BLaER1 (cell line): Measurements from ENCODE around the gene SGCA.

Source experiments
- H3K27ac ChIP-seq: shearing (Covaris generic); formaldehyde crosslinking; 2 replicates; pipeline ENCODE4 v1.8.1; 2022
- H3K27me3 ChIP-seq: shearing (Covaris generic); formaldehyde crosslinking; 2 replicates; pipeline ENCODE4 v1.8.1; 2022
- H3K36me3 ChIP-seq: shearing (Covaris generic); formaldehyde crosslinking; 2 replicates; pipeline ENCODE4 v1.8.1; 2022
- H3K4me1 ChIP-seq: shearing (Covaris generic); formaldehyde crosslinking; 2 replicates; pipeline ENCODE4 v1.8.1; 2022
- H3K4me2 ChIP-seq: shearing (Covaris generic); formaldehyde crosslinking; 2 replicates; pipeline ENCODE4 v1.8.1; 2022
- H3K4me3 ChIP-seq: shearing (Covaris generic); formaldehyde crosslinking; 2 replicates; pipeline ENCODE4 v1.8.1; 2022
- H3K9ac ChIP-seq: shearing (Covaris generic); formaldehyde crosslinking; 2 replicates; pipeline ENCODE4 v1.8.1; 2022
- H3K9me3 ChIP-seq: shearing (Covaris generic); formaldehyde crosslinking; 2 replicates; pipeline ENCODE4 v1.8.1; 2022
- H4K20me1 ChIP-seq: shearing (Covaris generic); formaldehyde crosslinking; 2 replicates; pipeline ENCODE4 v1.8.1; 2022
- Cebpa-rat ChIP-seq: shearing (Covaris generic); IDR thresholded peaks from 2 replicates; pipeline ENCODE4 v1.8.1; 2022

The SGCA gene

GRCh38 chr17:50207315-50207714, 41.5 kb downstream of the SGCA start:
- no peaks in the 10 kb centered on the region for H3K36me3 ChIP-seq
- H3K27ac ChIP-seq: no peak overlapping the region
- H3K9ac ChIP-seq: no peak overlapping the region
- TF ChIP-seq Cebpa-rat: no peak
- peak overlapping the region; percentile 53; the same call in 1 of the 2 replicates for H3K4me2 ChIP-seq
- H3K4me1 ChIP-seq: peaks cover 25% of the 10 kb centered on the region
- H3K9me3 ChIP-seq: no peaks in the 10 kb centered on the region
- H3K4me3 ChIP-seq: no peak overlapping the region
- peaks cover 58% of the 10 kb centered on the region for H3K27me3 ChIP-seq
- H4K20me1 ChIP-seq: no peaks in the 10 kb centered on the region

DNA sequence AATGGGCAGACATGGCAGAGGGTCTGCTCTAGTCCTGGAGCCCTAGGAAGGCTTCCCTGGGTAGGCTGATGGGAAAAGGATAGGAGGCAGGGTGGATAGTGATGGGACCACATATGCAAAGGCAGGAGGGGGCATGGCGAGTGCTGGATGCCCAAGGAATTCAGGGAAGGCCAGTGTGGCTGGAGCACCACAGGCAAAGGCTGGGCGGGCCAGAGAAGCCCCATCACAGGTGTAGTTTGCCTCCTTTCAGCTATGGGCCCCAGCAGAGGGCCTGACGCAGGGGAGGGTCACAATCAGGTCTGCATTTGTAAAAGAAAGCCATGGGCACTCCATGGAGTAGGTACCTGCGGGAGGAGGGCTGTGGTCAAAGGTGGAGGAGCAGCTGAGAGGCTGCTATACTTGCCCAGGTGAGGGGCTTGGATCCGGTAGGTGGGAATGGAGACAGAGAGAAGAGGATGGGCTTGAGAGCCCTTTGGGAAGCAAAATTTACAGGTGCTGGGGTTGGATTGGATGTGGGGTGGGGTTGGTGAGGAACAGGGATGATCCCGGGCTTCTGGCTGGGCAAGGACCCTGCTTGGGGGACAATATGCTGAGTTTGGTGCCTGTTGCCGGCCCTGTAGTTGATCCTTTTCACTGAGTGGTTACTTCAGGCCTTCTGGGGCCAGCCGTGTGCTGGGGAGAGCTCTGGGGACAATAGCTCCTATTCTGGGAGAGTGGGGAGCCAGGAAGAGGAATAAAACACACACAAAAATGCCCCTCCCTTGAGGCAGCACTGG, 42.2 kb downstream of the SGCA start:
- peaks cover 32% of the 10 kb centered on the region for H3K4me1 ChIP-seq
- no peak overlapping the region for H3K9ac ChIP-seq
- H4K20me1 ChIP-seq: no peaks in the 10 kb centered on the region
- H3K27me3 ChIP-seq: peaks cover 51% of the 10 kb centered on the region
- no peak overlapping the region for H3K4me3 ChIP-seq
- no peaks in the 10 kb centered on the region for H3K9me3 ChIP-seq
- no peak for TF ChIP-seq Cebpa-rat
- no peaks in the 10 kb centered on the region for H3K36me3 ChIP-seq
- no peak overlapping the region for H3K4me2 ChIP-seq
- no peak overlapping the region for H3K27ac ChIP-seq

- no peaks in the 10 kb centered on the region for H4K20me1 ChIP-seq
- no peak overlapping the region for H3K4me2 ChIP-seq
- H3K27me3 ChIP-seq: peaks cover 45% of the 10 kb centered on the region
- H3K27ac ChIP-seq: no peak overlapping the region
- no peaks in the 10 kb centered on the region for H3K9me3 ChIP-seq
- no peak overlapping the region for H3K9ac ChIP-seq
- no peaks in the 10 kb centered on the region for H3K36me3 ChIP-seq
- H3K4me1 ChIP-seq: peaks cover 38% of the 10 kb centered on the region
- TF ChIP-seq Cebpa-rat: no peak
- H3K4me3 ChIP-seq: no peak overlapping the region
These were observed 42.8 kb downstream of the SGCA start for GRCh38 chr17:50208611-50209061.

DNA sequence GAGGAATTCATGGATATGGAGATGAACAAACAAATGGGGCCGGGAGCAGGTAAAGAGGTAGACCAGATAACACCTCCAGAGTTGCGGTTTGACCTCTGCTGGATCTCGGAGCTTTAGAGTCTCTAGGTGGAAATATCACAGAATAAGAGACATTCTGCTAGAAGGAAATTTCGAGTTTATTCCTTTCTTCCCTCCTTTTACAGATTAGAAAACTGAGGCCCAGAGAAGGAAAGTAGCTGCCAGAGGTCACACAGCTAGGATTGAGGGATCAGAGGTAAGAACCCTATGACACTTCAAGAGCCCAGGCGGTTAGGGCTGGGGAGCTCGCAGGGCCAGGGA, 43.3 kb downstream of the SGCA start:
- Histone ChIP-seq H3K27me3 (peaks cover 40% of the 10 kb centered on the region), H4K20me1 (no peaks in the 10 kb centered on the region), H3K27ac (no peak overlapping the region), H3K36me3 (no peaks in the 10 kb centered on the region), H3K4me2 (no peak overlapping the region), H3K4me1 (peaks cover 40% of the 10 kb centered on the region), H3K9ac (no peak overlapping the region), H3K4me3 (no peak overlapping the region), H3K9me3 (no peaks in the 10 kb centered on the region)
- TF ChIP-seq Cebpa-rat: no peak

GRCh38 chr17:50209472-50210239, 43.9 kb downstream of the SGCA start:
- no peak for TF ChIP-seq Cebpa-rat
- Histone ChIP-seq H3K4me2 (peak overlapping the region; percentile 56), H3K4me1 (peaks cover 40% of the 10 kb centered on the region), H3K9ac (no peak overlapping the region), H3K27ac (no peak overlapping the region), H4K20me1 (no peaks in the 10 kb centered on the region), H3K4me3 (no peak overlapping the region), H3K36me3 (no peaks in the 10 kb centered on the region), H3K9me3 (no peaks in the 10 kb centered on the region), H3K27me3 (peaks cover 35% of the 10 kb centered on the region)

DNA sequence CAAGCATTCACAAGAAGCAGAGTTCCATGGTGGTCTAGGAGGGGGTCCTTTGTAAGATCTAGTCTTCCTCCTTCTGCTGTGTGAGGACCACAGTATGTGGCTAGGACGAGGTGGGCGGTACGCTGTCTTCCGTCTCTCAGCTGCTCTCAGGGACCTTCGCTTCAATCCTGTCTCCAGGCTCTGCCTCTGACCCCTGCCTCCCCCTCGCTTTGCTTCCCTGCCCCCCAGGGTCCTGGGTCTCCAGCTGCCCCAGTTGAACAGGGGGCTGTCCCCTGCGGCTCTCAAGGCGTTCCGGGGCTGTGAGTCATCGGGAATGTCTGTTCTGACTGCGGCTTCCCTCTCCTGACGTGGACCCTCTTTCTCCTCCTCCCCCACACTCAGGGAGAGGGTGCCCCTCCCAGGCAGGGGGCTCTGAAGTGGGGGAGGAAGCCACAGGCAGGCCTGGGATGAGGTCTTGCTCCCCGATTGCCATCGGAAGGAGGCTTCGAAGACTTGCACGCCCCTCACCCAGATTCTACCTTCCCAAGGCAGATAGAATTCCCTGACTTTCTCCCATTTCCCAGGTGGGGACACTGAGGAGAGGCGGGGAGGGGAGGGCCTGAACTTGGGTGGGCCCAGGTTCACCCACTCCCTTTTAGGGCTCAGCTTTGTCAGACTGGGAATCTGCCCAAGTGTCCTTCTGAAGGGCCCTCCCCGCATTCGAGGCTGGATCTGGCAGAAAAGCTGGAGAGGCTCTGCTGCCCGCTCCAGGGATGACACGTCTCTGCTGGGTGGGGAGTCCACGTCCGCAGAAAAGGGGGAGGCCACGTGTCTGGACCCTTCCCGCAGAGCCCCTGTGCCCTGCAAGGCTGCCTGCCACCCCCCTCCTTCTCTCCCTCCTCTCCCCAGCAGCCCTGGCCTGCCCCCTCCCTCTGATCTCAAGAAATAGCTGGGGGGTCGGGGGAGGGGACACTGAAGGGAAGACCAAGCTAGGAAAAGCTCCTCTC, 44.7 kb downstream of the SGCA start:
- Histone ChIP-seq H3K9me3 (no peaks in the 10 kb centered on the region), H3K4me2 (peak overlapping the region; percentile 56), H3K4me1 (peaks cover 40% of the 10 kb centered on the region), H3K27me3 (peaks cover 26% of the 10 kb centered on the region), H3K9ac (no peak overlapping the region), H3K27ac (no peak overlapping the region), H4K20me1 (no peaks in the 10 kb centered on the region), H3K36me3 (no peaks in the 10 kb centered on the region), H3K4me3 (no peak overlapping the region)
- no peak for TF ChIP-seq Cebpa-rat

DNA sequence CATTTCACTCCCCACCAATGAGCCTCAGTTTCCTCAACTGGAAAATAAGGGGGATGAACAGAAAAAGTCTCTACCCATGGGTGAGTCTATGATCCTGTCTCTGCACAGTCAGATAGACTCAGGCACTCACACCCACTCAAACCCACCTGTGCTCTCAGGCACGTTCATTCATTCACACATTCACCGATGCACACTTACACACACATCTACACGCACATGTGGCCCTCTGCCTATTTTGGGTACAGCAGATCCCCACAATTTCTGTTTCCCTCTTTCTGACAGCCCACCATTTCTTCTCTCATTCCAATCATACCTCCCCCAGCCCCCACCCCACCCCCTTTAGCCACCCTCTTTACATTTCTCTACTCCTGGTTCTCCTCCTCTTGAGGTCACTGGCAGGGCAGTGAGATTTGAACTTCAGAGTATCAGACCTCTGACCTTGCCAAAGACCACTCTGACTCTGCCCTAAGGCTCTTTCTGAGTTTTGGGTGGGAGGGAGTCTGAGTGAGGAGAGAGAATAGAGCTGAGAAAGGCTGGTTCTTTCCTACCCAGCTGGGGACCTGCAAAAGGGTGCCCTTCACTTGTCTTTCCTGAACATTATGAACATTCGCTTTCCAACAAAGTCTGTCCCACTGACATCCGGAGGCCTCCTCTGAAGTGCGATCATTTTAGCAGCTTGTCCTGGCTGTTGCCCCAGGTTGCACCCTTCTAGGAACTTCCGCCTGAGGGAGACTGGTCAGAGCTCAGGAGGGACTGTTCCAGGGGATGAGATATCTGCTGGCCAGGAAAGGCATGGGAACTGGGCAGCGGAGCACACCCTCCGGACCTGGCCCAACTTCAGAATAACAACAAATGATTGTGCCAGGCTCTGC, 45.7 kb downstream of the SGCA start:
- H3K27me3 ChIP-seq: peaks cover 16% of the 10 kb centered on the region
- no peak overlapping the region for H3K27ac ChIP-seq
- TF ChIP-seq Cebpa-rat: no peak
- H4K20me1 ChIP-seq: no peaks in the 10 kb centered on the region
- peak overlapping the region; percentile 65 for H3K4me2 ChIP-seq
- H3K4me1 ChIP-seq: peaks cover 40% of the 10 kb centered on the region
- H3K9ac ChIP-seq: no peak overlapping the region
- H3K36me3 ChIP-seq: no peaks in the 10 kb centered on the region
- no peak overlapping the region for H3K4me3 ChIP-seq
- H3K9me3 ChIP-seq: no peaks in the 10 kb centered on the region

DNA sequence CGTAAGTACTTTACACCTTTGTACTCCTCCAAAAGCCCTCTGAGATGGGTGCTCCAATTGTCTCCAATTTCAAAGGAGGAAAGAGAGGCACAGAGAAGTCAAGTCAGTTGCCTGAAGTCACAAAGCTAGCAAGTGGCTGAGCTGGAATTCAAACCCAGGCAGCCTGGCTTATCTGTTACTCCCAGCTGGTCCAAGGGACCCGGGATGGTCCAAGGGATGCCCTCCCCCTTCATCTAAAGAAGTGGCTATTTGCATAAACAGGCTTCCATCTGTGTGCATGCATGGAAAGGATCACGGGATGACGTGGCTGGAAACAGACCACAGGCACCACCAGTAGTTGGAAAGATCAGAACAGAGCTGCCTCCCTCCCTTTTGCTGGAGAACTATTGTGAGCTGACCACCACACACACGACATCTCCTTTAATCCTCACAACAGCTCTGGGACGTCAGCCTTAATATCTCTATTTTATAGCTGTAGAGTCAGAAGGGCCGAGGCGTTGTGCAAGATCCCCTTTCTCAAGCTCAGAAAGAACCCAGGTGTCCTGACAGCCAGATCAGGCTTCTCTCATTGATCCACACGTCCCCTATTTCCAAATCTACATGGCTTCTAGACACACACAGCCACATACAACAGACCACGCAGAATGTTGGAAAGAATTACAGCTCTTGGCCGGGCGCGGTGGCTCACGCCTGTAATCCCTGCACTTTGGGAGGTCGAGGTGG, 46.5 kb downstream of the SGCA start:
- H3K4me3 ChIP-seq: no peak overlapping the region
- H3K27ac ChIP-seq: no peak overlapping the region
- H3K36me3 ChIP-seq: no peaks in the 10 kb centered on the region
- H3K4me2 ChIP-seq: peak overlapping the region; percentile 65
- H4K20me1 ChIP-seq: no peaks in the 10 kb centered on the region
- no peak for TF ChIP-seq Cebpa-rat
- H3K9ac ChIP-seq: no peak overlapping the region
- no peaks in the 10 kb centered on the region for H3K9me3 ChIP-seq
- peaks cover 15% of the 10 kb centered on the region for H3K27me3 ChIP-seq
- H3K4me1 ChIP-seq: peaks cover 34% of the 10 kb centered on the region
